GM21526 (cell line): ENCODE results near the gene KRTAP10-2.

Experiments used
- ATAC-seq: cut with Tn5 transposase; IDR thresholded peaks from one replicate; pipeline ENCODE4 v1.9.1; 2021; ENCODE audit warnings: moderate library complexity; ENCODE audit not compliant: unreplicated experiment, low FRiP score

Gene KRTAP10-2

DNA sequence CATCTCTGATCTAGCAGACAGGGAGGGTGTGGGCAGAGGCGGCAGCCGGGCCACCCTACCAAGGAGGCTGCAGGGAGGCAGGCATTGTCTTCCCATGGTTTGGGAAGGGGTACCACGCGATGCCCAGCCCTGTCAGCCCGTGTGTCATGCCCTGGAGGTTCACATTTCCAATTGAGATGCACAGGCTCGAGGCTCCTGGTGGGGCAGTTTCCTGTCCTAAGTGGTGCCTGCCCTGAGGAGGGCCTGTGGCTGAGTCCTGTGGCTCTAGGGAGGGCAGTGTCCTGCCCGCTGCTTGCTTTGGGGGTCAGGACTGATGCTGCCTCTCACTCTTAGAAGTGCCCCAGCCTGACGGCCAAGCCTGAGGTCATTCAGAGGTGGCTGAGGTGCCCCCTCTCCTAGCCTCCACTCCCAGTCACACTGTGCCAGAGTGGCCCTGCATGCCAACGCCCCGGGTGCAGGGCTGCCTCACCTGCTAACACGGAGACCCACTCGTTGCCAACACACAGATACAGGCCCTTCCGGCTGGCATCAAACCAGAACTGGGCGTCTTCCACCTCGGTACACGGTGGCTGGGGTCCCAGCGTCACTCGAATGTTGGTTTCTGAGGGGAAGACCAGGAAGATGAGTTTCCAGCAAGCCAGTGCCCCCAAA is 23.2 kb downstream of the KRTAP10-2 start:
- no peak for ATAC-seq

DNA sequence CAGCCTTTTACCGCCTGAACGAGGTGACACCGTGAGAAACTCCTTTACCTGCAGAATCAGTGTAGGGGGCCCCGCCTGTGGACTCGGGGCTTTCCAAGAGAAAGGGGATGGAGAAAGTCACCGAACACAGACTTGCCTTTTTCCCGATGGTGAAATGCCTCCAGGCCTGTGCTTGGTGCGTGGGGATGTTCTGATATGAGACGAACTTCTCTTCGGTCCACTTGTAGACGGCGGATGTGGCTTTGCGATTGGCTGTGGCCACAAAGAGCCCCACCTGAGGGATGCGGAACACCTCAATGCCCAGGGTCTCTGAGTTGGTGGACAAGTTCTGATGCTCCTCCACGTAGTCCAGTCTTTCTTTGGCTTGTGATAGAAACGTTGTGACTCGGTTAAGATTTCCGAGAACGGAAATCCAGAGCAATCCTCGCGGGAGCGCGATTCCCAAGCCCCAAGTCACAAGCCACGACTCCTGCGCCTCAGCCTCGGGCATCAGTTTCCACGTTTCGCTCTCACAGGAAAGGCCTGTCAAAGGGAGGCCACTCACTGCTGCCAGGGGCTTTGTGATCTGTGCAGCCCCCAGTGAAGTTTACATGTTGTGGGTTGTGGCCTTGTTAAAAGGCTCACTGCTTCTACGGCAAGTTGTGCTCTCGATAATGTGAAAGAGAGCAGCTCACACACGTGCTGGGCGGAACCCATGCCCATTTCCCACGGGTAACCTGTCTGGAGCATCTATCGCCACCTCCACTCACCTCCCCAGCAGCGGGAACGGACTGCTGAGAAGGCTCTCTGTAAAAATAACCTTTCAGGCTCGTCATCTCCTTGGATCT is 23.9 kb downstream of the KRTAP10-2 start:
- ATAC-seq = no peak

DNA sequence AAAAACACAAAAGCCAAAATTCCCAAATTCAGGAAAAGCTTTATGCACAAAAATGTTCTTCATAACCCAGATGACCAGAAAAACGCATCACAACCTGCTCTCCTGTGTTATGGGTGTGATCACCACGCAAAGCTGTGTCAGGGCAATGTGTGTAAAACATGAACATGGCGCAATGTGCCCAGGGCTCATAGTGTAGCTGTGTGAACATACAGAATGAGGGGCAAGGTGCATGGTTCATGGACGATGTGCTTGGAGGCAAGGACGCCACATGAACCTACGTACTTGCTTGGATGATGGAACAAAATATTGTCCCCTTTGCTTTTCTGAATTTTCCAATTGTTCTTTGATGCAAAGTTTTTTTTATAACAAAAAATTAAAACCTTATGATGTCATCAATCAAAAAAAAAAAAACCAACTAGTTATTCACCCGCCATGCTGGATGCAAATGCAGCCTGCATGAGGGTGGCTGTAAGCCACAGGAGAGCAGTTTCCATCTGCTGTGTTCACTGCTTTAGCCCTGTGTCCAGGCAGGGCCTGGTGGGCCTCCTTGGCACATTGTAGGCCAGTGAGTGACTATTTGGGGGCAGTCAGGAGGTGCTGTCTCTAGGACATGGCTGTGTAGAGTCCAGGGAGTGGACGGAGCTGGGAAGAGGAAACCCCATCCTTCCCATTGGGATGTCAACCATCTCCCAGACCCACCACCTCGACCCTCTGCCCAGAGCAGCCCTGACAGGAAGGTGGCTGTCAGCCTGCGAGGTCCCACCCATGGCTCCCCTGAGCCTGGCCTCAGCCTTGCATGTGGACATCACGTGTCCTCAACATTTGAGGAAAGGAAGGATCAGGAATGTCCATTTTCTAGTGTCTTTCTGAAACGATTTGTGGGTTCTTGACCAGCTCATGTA is 25.0 kb downstream of the KRTAP10-2 start:
- ATAC-seq = no peak

DNA sequence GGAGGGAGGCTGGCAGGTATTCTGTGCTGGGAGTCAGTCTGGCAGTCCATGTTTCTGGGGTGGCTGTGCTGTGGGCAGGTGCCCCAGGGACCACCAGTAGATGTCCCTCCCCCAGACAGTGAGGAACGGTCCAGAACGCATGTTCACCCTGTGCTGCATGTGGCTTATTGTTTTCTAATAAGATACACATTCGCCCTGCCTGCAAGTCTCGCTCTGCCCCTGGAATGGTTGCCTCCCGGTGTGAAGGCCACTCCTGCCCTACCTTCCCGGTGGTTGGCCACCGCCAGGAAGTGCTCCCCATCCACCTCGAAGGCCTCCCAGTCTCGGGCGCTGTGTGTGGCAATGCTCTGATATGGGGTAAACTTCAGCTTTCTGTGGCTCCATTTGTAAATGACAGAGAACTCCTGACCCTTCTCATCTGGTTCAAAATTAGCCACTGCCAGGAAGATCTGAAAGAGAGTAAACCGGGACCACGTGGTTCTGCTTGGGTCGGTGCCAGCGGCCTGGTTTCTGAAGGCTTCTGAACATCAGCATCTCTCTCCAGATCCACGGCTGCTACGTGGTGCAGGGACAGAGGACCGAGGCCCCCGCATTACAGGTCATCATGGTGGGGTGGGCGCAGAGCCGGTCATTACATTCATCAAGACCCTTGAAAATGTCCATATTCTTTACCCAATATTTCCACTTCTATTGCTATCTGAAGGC is 25.8 kb downstream of the KRTAP10-2 start:
- no peak for ATAC-seq

DNA sequence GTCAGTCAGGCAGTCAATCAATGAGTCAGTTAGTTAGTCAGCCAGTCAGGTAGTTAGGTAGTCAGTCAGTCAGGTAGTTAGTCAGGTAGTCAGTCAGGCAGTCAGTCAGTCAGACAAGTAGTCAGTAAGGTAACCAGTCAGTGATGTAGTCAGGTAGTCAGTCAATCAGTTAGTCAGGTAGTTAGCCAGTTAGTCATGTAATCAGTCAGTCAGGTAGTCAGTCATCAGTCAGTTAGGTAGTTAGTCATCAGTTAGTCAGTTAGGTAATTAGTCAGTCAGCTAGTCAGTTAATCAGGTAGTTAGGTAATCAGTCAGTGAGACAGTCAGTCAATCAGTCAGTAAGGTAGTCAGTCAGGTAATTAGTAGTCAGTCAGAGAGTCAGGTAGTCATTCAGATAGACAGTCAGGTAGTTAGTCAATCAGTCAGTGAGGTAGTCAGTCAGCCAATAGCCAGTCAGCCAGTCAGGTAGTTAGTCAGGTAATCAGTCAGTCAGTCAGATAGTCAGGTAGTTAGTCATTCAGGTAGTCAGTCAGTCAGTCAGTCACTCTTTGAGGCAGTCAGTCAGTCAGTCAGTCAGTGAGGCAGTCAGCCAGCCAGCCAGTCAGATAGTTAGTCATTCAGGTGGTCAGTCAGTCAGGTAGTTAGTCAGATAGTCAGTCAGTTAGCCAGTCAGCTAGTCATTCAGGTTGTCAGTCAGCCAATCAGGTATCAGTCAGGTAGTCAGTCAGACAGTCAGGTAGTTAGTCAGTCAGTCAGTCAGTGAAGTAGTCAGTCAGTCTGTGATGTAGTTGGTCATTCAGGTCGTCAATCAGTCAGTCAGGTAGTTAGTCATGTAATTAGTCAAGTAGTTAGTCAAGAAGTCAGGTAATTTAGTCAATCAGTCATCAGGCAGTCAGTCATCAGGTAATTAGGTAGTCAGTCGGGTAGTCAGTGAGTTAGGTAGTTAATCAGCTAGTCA is 26.6 kb downstream of the KRTAP10-2 start:
- ATAC-seq = no peak

DNA sequence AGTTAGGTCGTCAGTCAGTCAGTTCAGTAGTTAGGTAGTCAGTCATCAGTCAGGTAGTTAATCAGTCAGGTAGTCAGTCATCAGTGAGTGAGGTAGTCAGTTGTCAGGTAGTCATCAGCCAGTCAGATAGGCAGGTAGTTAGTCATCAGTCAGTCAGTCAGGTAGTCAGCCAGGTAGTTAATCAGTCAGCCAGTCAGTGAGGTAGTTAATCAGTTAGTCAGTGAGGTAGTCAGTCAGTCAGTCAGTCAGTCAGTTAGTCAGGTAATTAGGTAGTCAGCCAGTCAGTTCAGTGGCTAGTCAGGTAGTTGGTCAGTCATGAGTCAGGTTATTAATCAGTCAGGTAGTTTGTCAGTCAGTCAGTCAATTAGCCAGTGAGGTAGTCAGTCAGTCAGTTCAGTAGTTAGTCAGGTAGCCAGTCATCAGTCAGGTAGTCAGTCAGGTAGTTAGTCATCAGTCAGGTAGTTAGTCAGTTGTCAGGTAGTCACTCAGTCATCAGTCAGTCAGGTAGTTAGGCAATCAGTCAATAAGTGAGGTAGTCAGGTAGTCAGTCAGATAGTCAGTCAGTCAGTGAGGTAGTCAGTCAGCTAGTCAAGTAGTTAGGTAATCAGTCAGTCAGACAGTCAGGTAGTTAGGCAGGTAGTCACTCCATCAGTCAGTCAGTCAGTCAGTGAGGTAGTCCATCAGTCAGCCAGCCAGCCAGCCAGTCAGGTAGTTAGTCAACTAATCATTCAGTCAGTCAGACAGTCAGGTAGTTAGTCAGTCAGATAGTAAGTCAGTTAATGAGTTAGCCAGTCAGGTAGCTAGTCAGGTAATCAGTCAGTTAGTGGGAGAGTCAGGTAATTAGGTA is 27.5 kb downstream of the KRTAP10-2 start:
- no peak for ATAC-seq

DNA sequence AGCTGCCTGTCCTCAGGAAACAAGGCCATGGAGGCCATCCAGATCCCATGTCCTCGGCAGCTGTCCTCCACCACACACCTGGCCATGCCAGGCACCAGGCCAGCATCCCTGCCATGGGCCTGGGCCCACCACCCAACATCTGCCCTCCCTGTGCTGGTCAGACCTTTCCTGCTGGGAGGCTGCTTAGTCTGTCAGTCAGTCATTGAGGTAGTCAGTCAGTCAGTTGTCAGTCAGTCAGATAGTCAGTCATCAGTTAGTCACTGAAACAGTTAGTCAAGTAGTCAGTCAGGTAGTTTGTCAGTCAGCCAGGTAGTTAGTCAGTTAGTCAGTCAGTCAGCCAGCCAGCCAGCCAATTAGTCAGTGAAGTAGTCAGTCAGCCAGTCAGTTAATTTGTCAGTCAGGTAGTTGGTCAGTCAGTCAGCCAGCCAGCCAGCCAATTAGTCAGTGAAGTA is 28.5 kb downstream of the KRTAP10-2 start:
- no peak for ATAC-seq

DNA sequence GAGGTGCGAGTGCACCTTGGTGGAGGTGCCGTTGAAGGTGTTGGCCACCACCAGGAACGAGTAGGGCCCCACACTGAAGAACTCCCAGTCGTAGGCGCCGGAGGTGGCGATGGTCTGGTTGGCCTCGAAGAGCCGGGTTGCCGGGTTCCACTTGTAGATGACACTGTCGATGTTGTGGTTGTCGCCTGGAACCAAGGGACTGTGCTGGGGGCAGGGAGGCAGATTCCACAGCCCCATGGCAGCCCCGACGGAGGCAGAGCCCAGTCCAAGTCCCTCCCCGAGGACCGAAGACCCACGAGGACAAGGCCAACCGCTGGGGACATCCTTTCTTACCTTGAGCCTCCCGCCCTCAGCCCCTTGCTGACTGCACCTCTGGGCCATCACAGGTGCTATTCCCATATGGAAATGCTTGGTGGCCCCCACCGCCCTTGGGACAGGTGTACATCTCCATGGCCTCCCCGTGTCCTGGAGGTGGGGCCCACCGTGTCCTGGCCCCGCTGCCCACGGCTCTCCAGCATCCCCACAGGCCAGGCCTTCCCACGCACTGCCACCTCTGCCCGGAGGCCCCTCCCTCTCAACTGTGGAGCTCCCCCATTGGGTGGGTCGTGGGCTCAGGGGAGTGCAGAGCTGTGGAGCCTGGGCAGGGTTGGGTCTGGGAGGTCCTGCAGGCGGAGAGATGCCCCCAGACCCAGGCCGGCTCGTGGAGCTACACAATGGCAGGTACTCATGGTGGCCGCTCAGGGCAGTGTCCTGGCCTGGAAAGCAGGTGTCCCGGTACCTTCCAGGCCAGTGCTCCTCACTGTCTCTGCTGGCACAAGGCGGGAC is 29.2 kb downstream of the KRTAP10-2 start:
- ATAC-seq = no peak

DNA sequence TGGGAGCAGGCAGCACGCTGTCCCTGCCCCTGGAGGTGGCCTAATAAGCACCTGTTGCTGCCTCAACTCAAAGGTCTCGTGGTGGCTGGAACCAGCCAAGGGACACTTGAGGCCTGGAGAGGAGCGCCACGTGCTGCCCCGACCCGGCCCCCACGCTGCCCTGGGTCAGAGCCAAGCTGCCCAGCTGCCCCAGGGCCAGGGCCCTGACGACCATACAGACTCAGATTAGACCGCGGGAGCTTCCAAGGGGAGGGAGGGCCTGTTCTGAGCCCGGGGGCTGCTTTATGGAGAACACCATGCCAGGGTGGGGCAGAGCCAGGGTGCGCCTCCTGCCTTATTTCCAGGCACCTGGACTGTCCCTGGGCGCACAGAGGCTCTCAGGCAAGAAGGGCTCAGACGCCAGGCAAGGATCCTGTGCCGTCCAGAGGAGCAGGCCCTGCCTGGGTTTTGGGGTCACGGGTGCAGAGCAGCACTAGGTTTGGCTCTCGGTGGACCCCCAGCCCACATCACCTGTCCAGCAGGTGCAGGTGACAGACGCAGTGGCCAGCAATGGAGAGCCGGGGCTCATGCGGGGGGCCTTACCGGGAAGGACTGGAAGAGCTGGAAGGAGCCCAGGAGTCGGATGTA is 29.9 kb downstream of the KRTAP10-2 start:
- no peak for ATAC-seq

DNA sequence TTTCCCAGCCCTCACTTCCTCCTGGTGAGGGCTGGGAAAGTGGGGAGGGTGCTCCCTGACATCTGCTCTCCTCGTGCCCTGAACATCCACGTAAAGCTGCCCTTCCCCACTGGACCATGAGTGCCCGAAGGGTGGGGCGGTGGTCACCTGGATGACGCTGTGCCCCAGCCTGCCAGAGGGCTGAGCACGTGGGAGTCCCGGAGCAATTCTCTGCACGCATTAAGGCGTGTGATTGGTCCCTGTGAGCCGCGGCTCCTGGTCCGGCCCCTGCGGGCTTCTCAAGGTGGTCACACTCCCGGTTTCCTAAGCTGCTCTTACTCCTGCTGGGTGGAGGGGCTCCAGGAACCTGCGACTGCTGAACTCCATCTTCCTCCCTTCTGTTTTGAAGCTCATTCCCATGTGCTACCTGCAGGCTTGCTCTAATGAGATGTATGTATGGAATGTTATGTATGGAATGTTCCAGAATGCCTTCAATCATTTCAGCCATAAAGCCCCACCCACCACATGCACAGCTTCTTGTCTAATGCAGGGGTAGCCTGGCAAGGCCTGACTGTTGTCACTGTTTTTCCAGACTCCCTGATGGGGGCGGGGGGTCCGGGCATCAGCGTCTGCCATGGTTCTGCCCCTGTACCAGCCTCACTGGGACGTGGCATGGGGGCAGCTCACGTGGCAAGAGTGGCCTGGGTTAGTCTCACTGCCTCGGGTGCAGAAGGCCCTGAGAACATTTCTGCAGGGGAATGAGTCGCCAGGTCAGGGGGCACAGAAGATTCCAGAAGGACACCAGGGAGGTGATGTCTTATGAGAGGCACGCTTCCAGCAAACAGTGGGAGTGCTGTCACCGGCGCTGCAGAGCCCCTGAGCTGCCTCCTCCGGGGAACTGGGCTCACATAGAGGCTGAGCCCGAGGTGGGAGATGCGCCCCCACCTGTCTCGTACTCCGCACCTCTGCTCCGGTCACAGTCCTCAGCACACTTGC is 30.7 kb downstream of the KRTAP10-2 start:
- ATAC-seq = no peak

DNA sequence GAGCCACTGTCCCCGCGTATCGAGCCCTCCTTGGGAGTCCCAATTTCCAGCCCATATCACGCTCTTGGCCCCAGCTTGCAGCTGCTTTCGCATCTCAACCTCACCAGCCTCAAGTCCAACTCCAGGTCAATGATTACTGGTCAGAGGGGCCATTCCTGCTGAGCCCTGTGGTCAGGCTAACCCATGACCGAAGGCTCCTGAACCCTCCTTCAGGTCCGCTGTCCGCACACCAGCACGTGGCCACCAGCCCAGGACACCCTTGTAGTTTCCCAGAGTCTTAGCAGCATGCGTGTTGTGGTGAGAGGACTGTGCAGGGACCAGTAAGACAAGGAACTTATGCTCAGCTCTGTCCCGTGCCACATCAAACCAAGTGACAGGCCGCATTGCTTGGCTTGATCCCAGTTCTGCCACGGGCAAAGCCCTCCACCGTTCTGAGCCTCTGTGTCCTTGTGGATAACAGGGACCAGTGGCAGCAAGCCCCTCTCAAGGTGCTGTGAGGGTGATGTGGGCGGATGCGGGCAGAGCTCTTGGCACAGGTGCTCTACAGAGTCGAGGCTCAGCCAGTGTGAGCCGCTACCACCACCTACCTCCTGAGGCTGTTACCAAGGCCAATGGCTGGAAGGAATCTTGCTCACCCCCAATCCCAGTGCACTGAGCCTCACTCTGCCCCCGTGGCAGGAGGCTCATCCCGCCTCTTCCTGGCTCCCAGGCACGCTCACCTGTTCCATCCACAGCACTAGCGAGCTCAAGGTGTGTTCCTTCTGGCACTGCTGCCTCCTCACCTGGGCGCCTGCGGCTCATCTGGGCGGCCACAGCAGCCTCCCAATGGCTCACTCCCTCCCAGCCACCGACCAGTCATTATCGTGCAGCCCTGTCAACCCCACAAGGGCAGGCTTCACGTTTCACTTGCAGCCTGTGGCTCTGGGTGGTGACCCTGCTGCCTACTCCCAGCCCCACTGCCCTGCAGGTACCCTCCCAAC is 31.7 kb downstream of the KRTAP10-2 start:
- ATAC-seq = no peak

DNA sequence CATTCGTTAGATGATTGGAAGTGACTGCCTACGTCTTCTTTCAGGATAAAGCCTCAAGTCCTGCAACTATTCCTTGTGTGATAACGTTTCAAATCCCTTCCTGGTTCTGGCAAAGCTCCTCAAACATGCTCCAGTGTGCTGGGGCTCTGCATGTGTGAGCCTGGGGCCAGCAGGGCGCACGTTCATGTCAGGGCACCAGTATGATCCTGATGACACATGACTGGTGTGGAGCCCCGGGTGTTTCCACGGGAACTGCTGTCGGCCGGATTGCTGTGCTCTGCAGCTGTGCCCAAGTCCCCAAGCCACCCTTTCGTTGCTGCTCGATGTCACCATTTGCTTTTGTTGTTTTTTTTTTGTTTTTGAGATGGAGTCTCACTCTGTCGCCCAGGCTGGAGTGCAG is 32.6 kb downstream of the KRTAP10-2 start:
- no peak for ATAC-seq

DNA sequence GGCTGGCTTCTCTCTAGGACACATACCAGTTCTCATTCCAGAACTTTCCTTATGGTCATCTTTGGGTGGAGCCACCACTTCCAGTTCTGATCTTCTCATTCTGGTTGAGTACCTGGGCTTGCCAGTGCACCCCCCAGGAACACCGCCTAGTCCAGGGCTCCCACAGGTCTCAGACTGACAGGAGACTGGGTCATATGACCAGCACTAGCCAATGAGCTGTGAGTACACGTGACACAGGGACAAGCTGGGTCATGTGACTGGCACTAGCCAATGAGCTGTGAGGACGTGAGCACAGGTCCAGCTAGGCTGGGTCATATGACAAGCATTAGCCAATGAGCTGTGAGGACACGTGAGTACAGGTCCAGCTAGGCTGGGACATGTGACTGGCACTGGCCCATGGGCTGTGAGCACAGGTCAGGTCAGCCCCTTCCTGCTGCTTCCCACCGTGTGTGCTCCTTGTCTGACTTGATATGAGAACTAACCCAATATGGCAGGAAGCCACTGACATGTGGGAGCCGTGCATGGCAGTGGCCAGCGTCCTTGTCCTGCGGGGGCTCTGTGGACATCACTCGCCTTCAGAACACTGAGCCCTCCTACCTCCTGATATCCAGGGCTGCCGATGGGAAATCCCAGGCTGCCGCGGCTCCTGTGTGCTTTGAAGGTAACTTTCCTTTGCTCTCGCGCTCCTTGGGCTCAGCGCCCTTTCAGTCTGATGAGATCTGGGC is 34.0 kb downstream of the KRTAP10-2 start:
- no peak for ATAC-seq

DNA sequence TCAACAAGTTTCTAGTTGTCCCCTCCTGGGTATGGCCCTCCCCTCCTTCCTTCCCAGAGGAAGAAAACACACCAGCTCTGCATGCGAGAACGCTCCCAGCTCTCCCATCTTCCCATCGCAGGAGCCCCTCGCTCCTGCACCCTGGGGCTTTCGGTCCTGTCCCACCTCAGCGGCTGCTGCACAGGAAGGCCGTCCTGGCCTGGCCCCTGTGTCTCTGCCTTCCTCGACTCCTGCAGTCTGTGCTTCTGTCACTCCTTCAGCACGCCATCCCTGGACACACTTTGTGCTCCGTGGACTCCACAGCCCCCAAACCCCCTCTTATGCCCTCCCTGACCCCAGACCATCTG is 34.5 kb downstream of the KRTAP10-2 start:
- ATAC-seq = no peak
